ENCODE measurements around the gene BCKDHB. TPM values are rescaled to one million over a fixed set of nuclear protein-coding genes. Genes with fewer than 3 reads are reported as not detected.

BCKDHB gene
- total and polyA plus RNA-seq, 2 experiments from 2014 or later = 32.1 to 42.7 TPM

GRCh38 chr6:80133020-80133419, 26.5 kb downstream of the BCKDHB start (continued):
- no peak for TF ChIP-seq ZNF462 (CRISPR knock-in tag; IDR thresholded peaks at IDR 0.05)
- TF ChIP-seq POLR2AphosphoS5 (IDR thresholded peaks at IDR 0.05; ENCODE audit: low read depth) = no peak

- Mint-ChIP-seq H3K9me3 (peaks cover 5% of the 10 kb centered on the region; the same call in 2 of the 3 replicates), H3K27ac (no peak overlapping the region; the same call in 1 of the 2 replicates), H3K4me3 (no peak overlapping the region), H3K4me1 (peaks cover 4% of the 10 kb centered on the region; the same call in 1 of the 3 replicates), H3K36me3 (ENCODE audit: low read depth) (peaks cover 45% of the 10 kb centered on the region; the same call in 2 of the 3 replicates), H3K27me3 (ENCODE audit: insufficient read depth, low read depth, poor library complexity) (peaks cover 2% of the 10 kb centered on the region)
- no peak overlapping the region for H3K4me2 ChIP-seq
- ATAC-seq = no peak
- H3K4me1 ChIP-seq (ENCODE audit: insufficient read depth) = no peaks in the 10 kb centered on the region
- no peaks in the 10 kb centered on the region; the same call in 1 of the 2 replicates for H4K20me1 ChIP-seq (replicated peaks; ENCODE audit: insufficient read depth)
- H3F3A ChIP-seq (replicated peaks; ENCODE audit: low read depth) = no peaks in the 10 kb centered on the region
- no peaks in the 10 kb centered on the region for H3K9me2 ChIP-seq (ENCODE audit: insufficient read depth)
- no peak overlapping the region for H3K27ac ChIP-seq (ENCODE audit: low read depth)
- H3K36me3 ChIP-seq (ENCODE audit: insufficient read depth) = 0 out of 2 replicates have a peak, but pooled peaks cover 3% of the 10 kb centered on the region
- no peaks in the 10 kb centered on the region for H3K27me3 ChIP-seq (ENCODE audit: insufficient read depth)
- DNase-seq (ENCODE audit: low spot score) = no peak
- no peak overlapping the region for H2AFZ ChIP-seq
- H3K79me2 ChIP-seq (replicated peaks; ENCODE audit: insufficient read depth) = no peaks in the 10 kb centered on the region
- no peak overlapping the region for H3K4me3 ChIP-seq
- TF ChIP-seq STAT1 (IDR thresholded peaks at IDR 0.05; ENCODE audit: unreplicated experiment) (no peak), REST (IDR thresholded peaks at IDR 0.05; ENCODE audit: unreplicated experiment) (no peak), NANOG (IDR thresholded peaks at IDR 0.05; ENCODE audit: borderline replicate concordance) (no peak), ZNF462 (CRISPR knock-in tag; IDR thresholded peaks at IDR 0.05) (no peak), EZH2phosphoT487 (IDR thresholded peaks at IDR 0.05; ENCODE audit: unreplicated experiment) (no peak)
These were observed 27.6 kb downstream of the BCKDHB start for GRCh38 chr6:80134065-80134464.
